ENCODE data around the gene PSMA5.

DNA sequence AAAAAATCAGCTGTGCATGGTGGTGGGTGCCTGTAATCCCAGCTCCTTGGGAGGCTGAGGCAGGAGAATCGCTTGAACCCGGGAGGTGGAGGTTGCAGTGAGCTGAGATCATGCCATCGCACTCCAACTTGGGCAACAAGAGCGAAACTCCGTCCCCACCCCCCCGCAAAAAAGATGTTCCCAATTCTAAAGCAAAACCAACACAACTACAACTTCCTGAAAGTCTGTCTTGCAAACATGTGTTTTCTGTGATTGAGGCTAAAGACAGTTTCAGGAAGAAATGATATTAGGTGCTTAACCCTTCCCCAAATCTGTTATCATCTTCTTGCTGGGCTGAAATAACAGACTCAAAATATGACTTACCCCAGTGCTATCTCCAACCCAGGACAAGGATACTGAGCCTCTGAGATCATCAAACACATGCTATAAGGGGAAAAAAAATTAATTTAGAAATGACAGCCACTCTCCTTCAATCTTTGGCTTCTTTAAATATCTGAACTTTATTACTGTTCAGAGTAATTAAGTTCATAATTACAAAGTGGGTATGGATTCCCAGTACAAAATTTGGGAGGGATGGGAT, 57.0 kb downstream of the PSMA5 start:
- TF ChIP-seq RCOR1 (conservative IDR thresholded peaks at IDR 0.05; ENCODE audit: low read depth, low read length) (no peak), CREB1 (IDR thresholded peaks at IDR 0.05; ENCODE audit: low read depth) (no peak), TAF1 (IDR thresholded peaks at IDR 0.05; ENCODE audit: borderline replicate concordance, low read depth, low read length) (no peak), SMC3 (IDR thresholded peaks at IDR 0.05; ENCODE audit: borderline replicate concordance, low read length) (no peak), MXI1 (IDR thresholded peaks at IDR 0.05; ENCODE audit: low read depth, low read length) (no peak), NR2C2 (IDR thresholded peaks at IDR 0.05; ENCODE audit: borderline replicate concordance, control insufficient read depth, insufficient read length, low read depth) (no peak), GABPA (IDR thresholded peaks at IDR 0.05; ENCODE audit: low read depth) (no peak)
- TF ChIP-seq, protein P1, sequence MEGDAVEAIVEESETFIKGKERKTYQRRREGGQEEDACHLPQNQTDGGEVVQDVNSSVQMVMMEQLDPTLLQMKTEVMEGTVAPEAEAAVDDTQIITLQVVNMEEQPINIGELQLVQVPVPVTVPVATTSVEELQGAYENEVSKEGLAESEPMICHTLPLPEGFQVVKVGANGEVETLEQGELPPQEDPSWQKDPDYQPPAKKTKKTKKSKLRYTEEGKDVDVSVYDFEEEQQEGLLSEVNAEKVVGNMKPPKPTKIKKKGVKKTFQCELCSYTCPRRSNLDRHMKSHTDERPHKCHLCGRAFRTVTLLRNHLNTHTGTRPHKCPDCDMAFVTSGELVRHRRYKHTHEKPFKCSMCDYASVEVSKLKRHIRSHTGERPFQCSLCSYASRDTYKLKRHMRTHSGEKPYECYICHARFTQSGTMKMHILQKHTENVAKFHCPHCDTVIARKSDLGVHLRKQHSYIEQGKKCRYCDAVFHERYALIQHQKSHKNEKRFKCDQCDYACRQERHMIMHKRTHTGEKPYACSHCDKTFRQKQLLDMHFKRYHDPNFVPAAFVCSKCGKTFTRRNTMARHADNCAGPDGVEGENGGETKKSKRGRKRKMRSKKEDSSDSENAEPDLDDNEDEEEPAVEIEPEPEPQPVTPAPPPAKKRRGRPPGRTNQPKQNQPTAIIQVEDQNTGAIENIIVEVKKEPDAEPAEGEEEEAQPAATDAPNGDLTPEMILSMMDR (IDR thresholded peaks at IDR 0.05 in 2 of 3, conservative IDR thresholded peaks at IDR 0.05 in 1 of 3; ENCODE audit: control insufficient read depth in 2 of 3, extremely low read depth in 1 of 3, insufficient read depth in 1 of 3, low read depth in 3 of 3, low read length in 3 of 3): no peak
- TF ChIP-seq, protein P2, sequence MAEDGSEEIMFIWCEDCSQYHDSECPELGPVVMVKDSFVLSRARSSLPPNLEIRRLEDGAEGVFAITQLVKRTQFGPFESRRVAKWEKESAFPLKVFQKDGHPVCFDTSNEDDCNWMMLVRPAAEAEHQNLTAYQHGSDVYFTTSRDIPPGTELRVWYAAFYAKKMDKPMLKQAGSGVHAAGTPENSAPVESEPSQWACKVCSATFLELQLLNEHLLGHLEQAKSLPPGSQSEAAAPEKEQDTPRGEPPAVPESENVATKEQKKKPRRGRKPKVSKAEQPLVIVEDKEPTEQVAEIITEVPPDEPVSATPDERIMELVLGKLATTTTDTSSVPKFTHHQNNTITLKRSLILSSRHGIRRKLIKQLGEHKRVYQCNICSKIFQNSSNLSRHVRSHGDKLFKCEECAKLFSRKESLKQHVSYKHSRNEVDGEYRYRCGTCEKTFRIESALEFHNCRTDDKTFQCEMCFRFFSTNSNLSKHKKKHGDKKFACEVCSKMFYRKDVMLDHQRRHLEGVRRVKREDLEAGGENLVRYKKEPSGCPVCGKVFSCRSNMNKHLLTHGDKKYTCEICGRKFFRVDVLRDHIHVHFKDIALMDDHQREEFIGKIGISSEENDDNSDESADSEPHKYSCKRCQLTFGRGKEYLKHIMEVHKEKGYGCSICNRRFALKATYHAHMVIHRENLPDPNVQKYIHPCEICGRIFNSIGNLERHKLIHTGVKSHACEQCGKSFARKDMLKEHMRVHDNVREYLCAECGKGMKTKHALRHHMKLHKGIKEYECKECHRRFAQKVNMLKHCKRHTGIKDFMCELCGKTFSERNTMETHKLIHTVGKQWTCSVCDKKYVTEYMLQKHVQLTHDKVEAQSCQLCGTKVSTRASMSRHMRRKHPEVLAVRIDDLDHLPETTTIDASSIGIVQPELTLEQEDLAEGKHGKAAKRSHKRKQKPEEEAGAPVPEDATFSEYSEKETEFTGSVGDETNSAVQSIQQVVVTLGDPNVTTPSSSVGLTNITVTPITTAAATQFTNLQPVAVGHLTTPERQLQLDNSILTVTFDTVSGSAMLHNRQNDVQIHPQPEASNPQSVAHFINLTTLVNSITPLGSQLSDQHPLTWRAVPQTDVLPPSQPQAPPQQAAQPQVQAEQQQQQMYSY (CRISPR knock-in tag; IDR thresholded peaks at IDR 0.05): no peak
- TF ChIP-seq, protein P3, sequence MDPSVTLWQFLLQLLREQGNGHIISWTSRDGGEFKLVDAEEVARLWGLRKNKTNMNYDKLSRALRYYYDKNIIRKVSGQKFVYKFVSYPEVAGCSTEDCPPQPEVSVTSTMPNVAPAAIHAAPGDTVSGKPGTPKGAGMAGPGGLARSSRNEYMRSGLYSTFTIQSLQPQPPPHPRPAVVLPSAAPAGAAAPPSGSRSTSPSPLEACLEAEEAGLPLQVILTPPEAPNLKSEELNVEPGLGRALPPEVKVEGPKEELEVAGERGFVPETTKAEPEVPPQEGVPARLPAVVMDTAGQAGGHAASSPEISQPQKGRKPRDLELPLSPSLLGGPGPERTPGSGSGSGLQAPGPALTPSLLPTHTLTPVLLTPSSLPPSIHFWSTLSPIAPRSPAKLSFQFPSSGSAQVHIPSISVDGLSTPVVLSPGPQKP (IDR thresholded peaks at IDR 0.05; ENCODE audit: low read depth, low read length): no peak
